Endothelial cell of umbilical vein (primary cell): Measurements from ENCODE around the gene STUM. TPM values are rescaled to one million over a fixed set of nuclear protein-coding genes. Genes with fewer than 3 reads are reported as not detected.

ENCODE experiments used
- BruUV-seq: library from RNA; stranded (reverse); fragments of 400-500 nt; replicated peaks from 2 replicates; lab custom pipeline; 2021; lab: Mats Ljungman, UMichigan
- CTCF ChIA-PET: fragments of 300-600, 350-600 bp; sonication (Branson Sonifier 250); formaldehyde crosslinking; loops from one replicate; lab custom pipeline; 2021; ENCODE audit warnings: antibody characterized with exemption, inconsistent platforms; lab: Charles Lee
- POLR2A ChIA-PET: fragments of 300-600, 350-600 bp; sonication (Branson Sonifier 250); formaldehyde crosslinking; loops from one replicate; lab custom pipeline; 2021; ENCODE audit warnings: antibody characterized with exemption, inconsistent platforms; lab: Charles Lee
- DNase-seq: peaks from one replicate; pipeline ENCODE4 v3.0.0-alpha.2; 2011; ENCODE audit warnings: low read depth, low spot score
- FAIRE-seq: peaks from 2 replicates; lab custom pipeline; 2011; peaks lifted over from hg19 to GRCh38; lab: Jason Lieb, UNC
- H2AFZ ChIP-seq: 2 replicates; pipeline ENCODE4 v1.6.0; 2012; ENCODE audit warnings: low read depth, low read length, control low read depth, inconsistent platforms
- H3K27ac ChIP-seq: 2 replicates; pipeline ENCODE4 v1.5.1; 2011; ENCODE audit warnings: low read depth, mild to moderate bottlenecking, control low read depth, low read length, moderate library complexity; ENCODE audit not compliant: insufficient read depth
- H3K27me3 ChIP-seq, 2 experiments: 2 replicates each; pipeline versions ENCODE4 v1.6.0 to v1.6.1; 2011; ENCODE audit warnings: low read length in 2 of 2, mixed read lengths in 1 of 2; ENCODE audit not compliant: control insufficient read depth in 2 of 2, insufficient read depth in 2 of 2
- H3K36me3 ChIP-seq, 2 experiments: 2 replicates in 1 of 2; 3 replicates in 1 of 2; pipeline ENCODE4 v1.5.1; 2011; ENCODE audit warnings: low read length in 2 of 2, mild to moderate bottlenecking in 1 of 2, moderate library complexity in 1 of 2; ENCODE audit not compliant: control insufficient read depth in 2 of 2, insufficient read depth in 2 of 2; ENCODE audit errors: extremely low read depth in 1 of 2
- H3K4me1 ChIP-seq: 3 replicates; pipeline ENCODE4 v1.5.1; 2011; ENCODE audit warnings: mild to moderate bottlenecking, low read length; ENCODE audit not compliant: control insufficient read depth, insufficient read depth; ENCODE audit errors: extremely low read depth
- H3K4me2 ChIP-seq: 2 replicates; pipeline ENCODE4 v1.6.1; 2011; ENCODE audit warnings: low read length, control low read depth, mixed read lengths; ENCODE audit not compliant: insufficient read depth
- H3K4me3 ChIP-seq, 3 experiments: fragments of 200-600 bp in 1 of 3; sonication (generic), shearing (Covaris generic) in 1 of 3; replicated peaks in 1 of 3; 2 replicates each; pipeline ENCODE4 v1.5.1; 2011 to 2016; ENCODE audit warnings: control low read depth in 3 of 3, low read length in 3 of 3, mild to moderate bottlenecking in 2 of 3, inconsistent platforms in 1 of 3, low read depth in 1 of 3, moderate library complexity in 1 of 3; ENCODE audit not compliant: insufficient read depth in 1 of 3
- H3K79me2 ChIP-seq: 2 replicates; pipeline ENCODE4 v1.6.0; 2012; ENCODE audit warnings: low read length, inconsistent platforms; ENCODE audit not compliant: control insufficient read depth, insufficient read depth
- H3K9ac ChIP-seq: replicated peaks from 2 replicates; pipeline ENCODE3; 2011; ENCODE audit warnings: low read length, control low read depth; ENCODE audit not compliant: insufficient read depth; ENCODE audit errors: extremely low read depth
- H3K9me1 ChIP-seq: replicated peaks from 3 replicates; pipeline ENCODE4 v1.6.0; 2011; ENCODE audit warnings: mild to moderate bottlenecking, low read length; ENCODE audit not compliant: control insufficient read depth, insufficient read depth; ENCODE audit errors: extremely low read depth
- H3K9me3 ChIP-seq: replicated peaks from 2 replicates; pipeline ENCODE4 v1.5.1; 2012; ENCODE audit warnings: low read length, inconsistent platforms; ENCODE audit not compliant: control insufficient read depth, insufficient read depth
- H4K20me1 ChIP-seq: replicated peaks from 2 replicates; pipeline ENCODE3; 2011; ENCODE audit warnings: mild to moderate bottlenecking, low read length; ENCODE audit not compliant: control insufficient read depth, insufficient read depth; ENCODE audit errors: extremely low read depth
- EZH2 ChIP-seq: IDR thresholded peaks from 2 replicates; pipeline ENCODE4 v1.6.1; 2012; ENCODE audit warnings: borderline replicate concordance, low read depth, mild to moderate bottlenecking, moderate library complexity, low read length, inconsistent platforms; ENCODE audit not compliant: severe bottlenecking
- FOS ChIP-seq: IDR thresholded peaks from 2 replicates; pipeline ENCODE4 v1.6.1; 2011; ENCODE audit warnings: mild to moderate bottlenecking, low read length, moderate library complexity, borderline replicate concordance; ENCODE audit not compliant: insufficient read depth
- GATA2 ChIP-seq: IDR thresholded peaks from 2 replicates; pipeline ENCODE4 v1.7.0; 2011; ENCODE audit warnings: low read depth, mild to moderate bottlenecking, moderate library complexity, mixed read lengths, low read length; ENCODE audit not compliant: insufficient read length, insufficient read depth
- JUN ChIP-seq: IDR thresholded peaks from 2 replicates; pipeline ENCODE4 v1.6.1; 2011; ENCODE audit warnings: borderline replicate concordance, low read depth; ENCODE audit not compliant: insufficient read length, insufficient read depth
- MAX ChIP-seq: IDR thresholded peaks from 2 replicates; pipeline ENCODE4 v1.6.1; 2011; ENCODE audit not compliant: insufficient read depth, insufficient read length
- MYC ChIP-seq: IDR thresholded peaks from one replicate; pipeline ENCODE4 v1.6.1; 2011; ENCODE audit warnings: mild to moderate bottlenecking, low read depth, low read length
- POLR2A ChIP-seq: IDR thresholded peaks from 2 replicates; pipeline ENCODE4 v1.6.1; 2012; ENCODE audit warnings: low read depth, mild to moderate bottlenecking, control low read depth, low read length
- POLR2AphosphoS5 ChIP-seq: IDR thresholded peaks from 2 replicates; pipeline ENCODE4 v1.6.1; 2012; ENCODE audit warnings: low read depth, mild to moderate bottlenecking, control low read depth, low read length, moderate library complexity; ENCODE audit not compliant: insufficient read depth
- dilution Hi-C: fragments of 300-500 bp; cut with MboI; formaldehyde crosslinking; loops from one replicate; pipeline ENCODE4 v1.15.0; 2019; ENCODE audit warnings: low sequenced_read_pairs; ENCODE audit not compliant: extremely low pct_ligation_motif_present
- intact Hi-C: fragments of 100-400 bp; cut with micrococcal nuclease; formaldehyde crosslinking; loops from one replicate; pipeline ENCODE4 v1.10.0; 2022
- polyA plus RNA-seq, 4 experiments: library from polyadenylated mRNA; depleted of rRNA in 3 of 4; stranded (reverse) in 3 of 4; unstranded in 1 of 4; fragments of >200 nt; gene quantifications; 2 replicates each; pipeline versions ENCODE4 v1.2.1 to v1.2.3, GENCODE V29; 2011 to 2012; ENCODE audit warnings: missing spikeins in 1 of 4
- total RNA-seq: library from RNA; stranded (reverse); gene quantifications from 2 replicates; pipeline ENCODE4 v1.2.3, GENCODE V29; 2021
- TF ChIP-seq, protein P1 (sequence below), 2 donors: IDR thresholded peaks; 1 replicate in 1 of 2; 2 replicates in 1 of 2; pipeline ENCODE4 v1.5.1; 2011; ENCODE audit warnings: low read length in 2 of 2, mild to moderate bottlenecking in 2 of 2, moderate library complexity in 2 of 2, control low read depth in 1 of 2, inconsistent platforms in 1 of 2, low read depth in 1 of 2; ENCODE audit not compliant: insufficient read depth in 1 of 2; ENCODE audit errors: extremely low read depth in 1 of 2

STUM gene
- total and polyA plus RNA-seq, 2 donors (not counting 3 experiments of a cell fraction or from before 2014, with no cell fraction given), result not detected

DNA sequence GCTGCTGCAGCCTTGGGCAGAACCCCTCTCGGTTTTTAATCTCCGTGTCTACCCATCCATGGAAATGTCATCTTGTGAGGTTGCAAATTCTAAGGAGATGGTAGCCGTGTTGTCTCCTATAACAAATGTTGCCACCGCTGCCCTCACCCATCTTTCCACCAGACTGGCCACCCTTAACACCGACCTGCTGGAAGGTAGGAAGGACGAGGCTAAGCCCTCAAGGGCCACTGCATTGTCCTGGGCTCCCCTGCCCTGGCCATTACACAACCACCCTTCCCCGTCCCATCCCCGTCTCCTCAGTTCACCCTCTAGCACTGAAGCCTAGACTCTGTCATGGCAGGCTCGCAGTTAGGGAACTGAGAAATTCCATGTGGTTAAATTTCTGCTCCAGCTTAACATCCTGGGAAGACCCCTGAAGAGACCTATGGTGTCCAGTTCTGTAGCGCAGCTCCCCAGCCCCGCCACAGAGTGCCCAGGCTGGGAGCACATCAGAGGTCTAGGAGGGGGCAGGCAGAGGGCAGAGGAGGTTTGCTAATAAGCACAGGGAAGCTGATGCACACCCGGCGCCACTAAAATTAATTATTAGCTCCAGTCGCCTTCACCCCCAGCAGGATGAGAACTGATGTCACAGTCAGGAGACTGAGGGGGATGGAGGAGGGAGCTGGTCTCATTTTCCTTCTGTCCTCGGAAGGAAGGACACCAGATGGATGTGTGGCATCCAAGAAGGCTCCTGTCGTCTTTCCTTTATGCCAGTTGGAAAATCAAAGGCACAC lies 38.3 kb downstream of the STUM start:
- POLR2A ChIA-PET, result no interaction called here

More for the DNA sequence above, 38.3 kb downstream of the STUM start:
- H3K9me3 ChIP-seq, result no peaks in the 10 kb centered on the region
- no peaks in the 10 kb centered on the region for H3K79me2 ChIP-seq
- intact Hi-C loops (no loop called here), dilution Hi-C loops (no loop called here)
- H3K4me2 ChIP-seq, result no peak overlapping the region
- FAIRE-seq (no peak), DNase-seq (no peak)
- no peaks in the 10 kb centered on the region for H3K4me1 ChIP-seq
- TF ChIP-seq MYC (no peak), FOS (no peak), MAX (no peak), POLR2AphosphoS5 (no peak), JUN (no peak), POLR2A (no peak), GATA2 (no peak), EZH2 (no peak)
- TF ChIP-seq, protein P1, sequence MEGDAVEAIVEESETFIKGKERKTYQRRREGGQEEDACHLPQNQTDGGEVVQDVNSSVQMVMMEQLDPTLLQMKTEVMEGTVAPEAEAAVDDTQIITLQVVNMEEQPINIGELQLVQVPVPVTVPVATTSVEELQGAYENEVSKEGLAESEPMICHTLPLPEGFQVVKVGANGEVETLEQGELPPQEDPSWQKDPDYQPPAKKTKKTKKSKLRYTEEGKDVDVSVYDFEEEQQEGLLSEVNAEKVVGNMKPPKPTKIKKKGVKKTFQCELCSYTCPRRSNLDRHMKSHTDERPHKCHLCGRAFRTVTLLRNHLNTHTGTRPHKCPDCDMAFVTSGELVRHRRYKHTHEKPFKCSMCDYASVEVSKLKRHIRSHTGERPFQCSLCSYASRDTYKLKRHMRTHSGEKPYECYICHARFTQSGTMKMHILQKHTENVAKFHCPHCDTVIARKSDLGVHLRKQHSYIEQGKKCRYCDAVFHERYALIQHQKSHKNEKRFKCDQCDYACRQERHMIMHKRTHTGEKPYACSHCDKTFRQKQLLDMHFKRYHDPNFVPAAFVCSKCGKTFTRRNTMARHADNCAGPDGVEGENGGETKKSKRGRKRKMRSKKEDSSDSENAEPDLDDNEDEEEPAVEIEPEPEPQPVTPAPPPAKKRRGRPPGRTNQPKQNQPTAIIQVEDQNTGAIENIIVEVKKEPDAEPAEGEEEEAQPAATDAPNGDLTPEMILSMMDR (IDR thresholded peaks at IDR 0.05; ENCODE audit: extremely low read depth in 1 of 2, insufficient read depth in 1 of 2, low read depth in 1 of 2, low read length in 2 of 2), result no peak
- no peaks in the 10 kb centered on the region for H4K20me1 ChIP-seq
- no TSS peak for BruUV-seq
- H3K36me3 ChIP-seq, result no peaks in the 10 kb centered on the region
- no peaks in the 10 kb centered on the region for H3K27me3 ChIP-seq
- H2AFZ ChIP-seq, result no peak overlapping the region
- no peak overlapping the region for H3K9ac ChIP-seq
- H3K9me1 ChIP-seq, result no peaks in the 10 kb centered on the region
- H3K4me3 ChIP-seq, result no peak overlapping the region
- H3K27ac ChIP-seq, result no peak overlapping the region
- CTCF ChIA-PET, result interaction anchor here (0.8 to 1.4 kb wide), 4 partner anchors 22 to 61 kb away, joined by 3 to 4 read pairs (median 4); partner anchors contain the start of gene STUM
